HEK293 (cell line): ENCODE results near the gene MLN.

Experiments used
- SETDB1 ChIP-seq: IDR thresholded peaks from one replicate; pipeline ENCODE4 v1.6.1; 2017; ENCODE audit warnings: mild to moderate bottlenecking, low read length, moderate library complexity, mixed read lengths; ENCODE audit not compliant: insufficient read length
- WT1 ChIP-seq: fragments of 450-650 bp; formaldehyde crosslinking; IDR thresholded peaks from 2 replicates; pipeline ENCODE4 v1.5.1; 2016; ENCODE audit warnings: missing biosample characterization, missing genetic modification characterization
- ZNF140 ChIP-seq: fragments of 450-650 bp; formaldehyde crosslinking; IDR thresholded peaks from 2 replicates; pipeline ENCODE4 v1.5.1; 2016; ENCODE audit warnings: missing biosample characterization, missing genetic modification characterization
- ZNF426 ChIP-seq: fragments of 450-650 bp; formaldehyde crosslinking; IDR thresholded peaks from 2 replicates; pipeline ENCODE4 v1.5.1; 2017; ENCODE audit warnings: missing biosample characterization, missing genetic modification characterization, mild to moderate bottlenecking, inconsistent platforms, moderate library complexity
- ZNF558 ChIP-seq: fragments of 450-650 bp; formaldehyde crosslinking; IDR thresholded peaks from 2 replicates; pipeline ENCODE4 v1.5.1; 2016; ENCODE audit warnings: missing biosample characterization, missing genetic modification characterization
- TF ChIP-seq, protein P1 (sequence below): fragments of 450-650 bp; formaldehyde crosslinking; IDR thresholded peaks from 2 replicates; pipeline ENCODE4 v1.5.1; 2016; ENCODE audit warnings: missing biosample characterization, missing genetic modification characterization
- TF ChIP-seq, protein P2 (sequence below): fragments of 450-650 bp; IDR thresholded peaks from 2 replicates; pipeline ENCODE4 v1.5.1; 2018; ENCODE audit warnings: missing biosample characterization, missing genetic modification characterization
- TF ChIP-seq, protein P3 (sequence below): fragments of 450-650 bp; formaldehyde crosslinking; IDR thresholded peaks from 2 replicates; pipeline ENCODE4 v1.5.1; 2016; ENCODE audit warnings: missing biosample characterization, missing genetic modification characterization

DNA sequence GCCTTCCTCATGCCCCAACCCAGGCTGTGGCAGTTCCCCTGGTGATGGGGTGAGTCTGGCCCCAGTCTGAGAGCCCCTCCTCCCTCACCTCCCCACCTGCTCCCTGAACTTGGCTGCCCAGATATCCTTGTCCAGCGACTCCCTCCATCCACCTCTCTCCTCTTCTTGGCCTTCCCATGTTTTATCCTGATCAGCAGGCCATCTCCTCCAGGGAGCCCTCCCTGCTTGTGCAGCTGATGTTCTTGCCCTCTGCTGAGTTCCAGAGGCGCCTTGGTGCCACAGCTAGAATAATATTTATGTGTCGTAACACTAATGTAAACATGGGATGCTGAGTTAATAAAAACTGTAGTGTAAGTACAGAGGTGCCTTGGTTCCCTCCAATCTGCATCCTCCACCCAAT lies 46.7 kb downstream of the MLN start:
- TF ChIP-seq ZNF140 (tag by site-specific recombination) (no peak), SETDB1 (no peak), ZNF426 (tag by site-specific recombination) (no peak), WT1 (0 out of 2 replicates have a peak, but pooled peaks have one; percentile 11), ZNF558 (tag by site-specific recombination) (no peak)
- TF ChIP-seq, protein P1, sequence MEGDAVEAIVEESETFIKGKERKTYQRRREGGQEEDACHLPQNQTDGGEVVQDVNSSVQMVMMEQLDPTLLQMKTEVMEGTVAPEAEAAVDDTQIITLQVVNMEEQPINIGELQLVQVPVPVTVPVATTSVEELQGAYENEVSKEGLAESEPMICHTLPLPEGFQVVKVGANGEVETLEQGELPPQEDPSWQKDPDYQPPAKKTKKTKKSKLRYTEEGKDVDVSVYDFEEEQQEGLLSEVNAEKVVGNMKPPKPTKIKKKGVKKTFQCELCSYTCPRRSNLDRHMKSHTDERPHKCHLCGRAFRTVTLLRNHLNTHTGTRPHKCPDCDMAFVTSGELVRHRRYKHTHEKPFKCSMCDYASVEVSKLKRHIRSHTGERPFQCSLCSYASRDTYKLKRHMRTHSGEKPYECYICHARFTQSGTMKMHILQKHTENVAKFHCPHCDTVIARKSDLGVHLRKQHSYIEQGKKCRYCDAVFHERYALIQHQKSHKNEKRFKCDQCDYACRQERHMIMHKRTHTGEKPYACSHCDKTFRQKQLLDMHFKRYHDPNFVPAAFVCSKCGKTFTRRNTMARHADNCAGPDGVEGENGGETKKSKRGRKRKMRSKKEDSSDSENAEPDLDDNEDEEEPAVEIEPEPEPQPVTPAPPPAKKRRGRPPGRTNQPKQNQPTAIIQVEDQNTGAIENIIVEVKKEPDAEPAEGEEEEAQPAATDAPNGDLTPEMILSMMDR (tag by site-specific recombination) = no peak
- TF ChIP-seq, protein P2, sequence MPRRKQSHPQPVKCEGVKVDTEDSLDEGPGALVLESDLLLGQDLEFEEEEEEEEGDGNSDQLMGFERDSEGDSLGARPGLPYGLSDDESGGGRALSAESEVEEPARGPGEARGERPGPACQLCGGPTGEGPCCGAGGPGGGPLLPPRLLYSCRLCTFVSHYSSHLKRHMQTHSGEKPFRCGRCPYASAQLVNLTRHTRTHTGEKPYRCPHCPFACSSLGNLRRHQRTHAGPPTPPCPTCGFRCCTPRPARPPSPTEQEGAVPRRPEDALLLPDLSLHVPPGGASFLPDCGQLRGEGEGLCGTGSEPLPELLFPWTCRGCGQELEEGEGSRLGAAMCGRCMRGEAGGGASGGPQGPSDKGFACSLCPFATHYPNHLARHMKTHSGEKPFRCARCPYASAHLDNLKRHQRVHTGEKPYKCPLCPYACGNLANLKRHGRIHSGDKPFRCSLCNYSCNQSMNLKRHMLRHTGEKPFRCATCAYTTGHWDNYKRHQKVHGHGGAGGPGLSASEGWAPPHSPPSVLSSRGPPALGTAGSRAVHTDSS (tag by site-specific recombination) = no peak
- TF ChIP-seq, protein P3, sequence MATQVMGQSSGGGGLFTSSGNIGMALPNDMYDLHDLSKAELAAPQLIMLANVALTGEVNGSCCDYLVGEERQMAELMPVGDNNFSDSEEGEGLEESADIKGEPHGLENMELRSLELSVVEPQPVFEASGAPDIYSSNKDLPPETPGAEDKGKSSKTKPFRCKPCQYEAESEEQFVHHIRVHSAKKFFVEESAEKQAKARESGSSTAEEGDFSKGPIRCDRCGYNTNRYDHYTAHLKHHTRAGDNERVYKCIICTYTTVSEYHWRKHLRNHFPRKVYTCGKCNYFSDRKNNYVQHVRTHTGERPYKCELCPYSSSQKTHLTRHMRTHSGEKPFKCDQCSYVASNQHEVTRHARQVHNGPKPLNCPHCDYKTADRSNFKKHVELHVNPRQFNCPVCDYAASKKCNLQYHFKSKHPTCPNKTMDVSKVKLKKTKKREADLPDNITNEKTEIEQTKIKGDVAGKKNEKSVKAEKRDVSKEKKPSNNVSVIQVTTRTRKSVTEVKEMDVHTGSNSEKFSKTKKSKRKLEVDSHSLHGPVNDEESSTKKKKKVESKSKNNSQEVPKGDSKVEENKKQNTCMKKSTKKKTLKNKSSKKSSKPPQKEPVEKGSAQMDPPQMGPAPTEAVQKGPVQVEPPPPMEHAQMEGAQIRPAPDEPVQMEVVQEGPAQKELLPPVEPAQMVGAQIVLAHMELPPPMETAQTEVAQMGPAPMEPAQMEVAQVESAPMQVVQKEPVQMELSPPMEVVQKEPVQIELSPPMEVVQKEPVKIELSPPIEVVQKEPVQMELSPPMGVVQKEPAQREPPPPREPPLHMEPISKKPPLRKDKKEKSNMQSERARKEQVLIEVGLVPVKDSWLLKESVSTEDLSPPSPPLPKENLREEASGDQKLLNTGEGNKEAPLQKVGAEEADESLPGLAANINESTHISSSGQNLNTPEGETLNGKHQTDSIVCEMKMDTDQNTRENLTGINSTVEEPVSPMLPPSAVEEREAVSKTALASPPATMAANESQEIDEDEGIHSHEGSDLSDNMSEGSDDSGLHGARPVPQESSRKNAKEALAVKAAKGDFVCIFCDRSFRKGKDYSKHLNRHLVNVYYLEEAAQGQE (tag by site-specific recombination) = no peak
